K562 (cell line): ENCODE results near the gene DBT. TPM values are rescaled to one million over a fixed set of nuclear protein-coding genes. Genes with fewer than 3 reads are reported as not detected.

ENCODE experiments used
- ATAC-seq: fragments of 200-7000 bp; cut with Tn5 transposase; 3 replicates; pipeline ENCODE4 v1.9.1; 2020; ENCODE audit warnings: moderate library complexity
- BruUV-seq: library from RNA; stranded (reverse); fragments of 400-500 nt; replicated peaks from 2 replicates; lab custom pipeline; 2021; lab: Mats Ljungman, UMichigan
- CTCF ChIA-PET: fragments of 300-600 bp; formaldehyde crosslinking; extraction: SDS; loops from one replicate; lab custom pipeline; 2021; ENCODE audit warnings: low intra/inter-chr PET ratio; lab: Yijun Ruan, JAX
- POLR2A ChIA-PET: fragments of 300-600, 350-650 bp; sonication (Branson Sonifier 250); formaldehyde crosslinking; extraction: SDS; loops from one replicate; lab custom pipeline; 2021; ENCODE audit warnings: antibody characterized with exemption, inconsistent platforms; lab: Yijun Ruan, JAX
- DNase-seq, 4 experiments: peaks; one replicate each; pipeline versions ENCODE4 v3.0.0 to v3.0.0-alpha.2; 2011 to 2018; ENCODE audit warnings: low spot score in 3 of 4, mixed read lengths in 3 of 4; ENCODE audit errors: extremely low read depth in 1 of 4
- FAIRE-seq: peaks from 2 replicates; lab custom pipeline; 2011; peaks lifted over from hg19 to GRCh38; lab: Jason Lieb, UNC
- H2AFZ ChIP-seq: 2 replicates; pipeline ENCODE4 v1.6.0; 2011; ENCODE audit warnings: low read depth, low read length, control low read depth, inconsistent platforms
- H3K27ac ChIP-seq: fragments of 200-600 bp; 3 replicates; pipeline ENCODE4 v1.8.0; 2011; ENCODE audit warnings: low read depth, mild to moderate bottlenecking, control low read depth, inconsistent platforms, low read length, moderate library complexity, mixed read lengths; ENCODE audit errors: extremely low read depth
- H3K27me3 ChIP-seq, 2 experiments: fragments of 300-600 bp in 1 of 2; 2 replicates in 1 of 2; 3 replicates in 1 of 2; pipeline versions ENCODE4 v1.6.0 to v1.8.0; 2011; ENCODE audit warnings: inconsistent platforms in 2 of 2, low read length in 2 of 2, mild to moderate bottlenecking in 1 of 2, mixed read lengths in 1 of 2, moderate library complexity in 1 of 2; ENCODE audit not compliant: control insufficient read depth in 2 of 2, insufficient read depth in 2 of 2
- H3K36me3 ChIP-seq: fragments of 300-600 bp; 3 replicates; pipeline ENCODE4 v1.8.0; 2011; ENCODE audit warnings: mild to moderate bottlenecking, low read length, inconsistent platforms; ENCODE audit not compliant: control insufficient read depth, insufficient read depth
- H3K4me1 ChIP-seq, 2 experiments: fragments of 200-600 bp in 1 of 2; replicated peaks in 1 of 2; 2 replicates in 1 of 2; 3 replicates in 1 of 2; pipeline versions ENCODE4 v1.5.1 to v1.8.0; 2011; ENCODE audit warnings: inconsistent platforms in 2 of 2, low read length in 2 of 2, mild to moderate bottlenecking in 1 of 2, mixed read lengths in 1 of 2, moderate library complexity in 1 of 2; ENCODE audit not compliant: control insufficient read depth in 2 of 2, insufficient read depth in 2 of 2
- H3K4me2 ChIP-seq: 2 replicates; pipeline ENCODE4 v1.6.1; 2011; ENCODE audit warnings: low read length, control low read depth, inconsistent platforms, mixed read lengths; ENCODE audit not compliant: insufficient read depth
- H3K4me3 ChIP-seq: fragments of 200-600 bp; sonication (generic), shearing (Covaris generic); 2 replicates; pipeline ENCODE4 v1.5.1; 2016; ENCODE audit warnings: control low read depth, inconsistent platforms
- H3K79me2 ChIP-seq: fragments of 200-600 bp; 3 replicates; pipeline ENCODE4 v1.8.0; 2011; ENCODE audit warnings: low read length, inconsistent platforms; ENCODE audit not compliant: control insufficient read depth, insufficient read depth
- H3K9ac ChIP-seq, 2 experiments: 2 replicates each; pipeline versions ENCODE4 v1.6.0 to v1.6.1; 2011; ENCODE audit warnings: low read depth in 2 of 2, low read length in 2 of 2, control low read depth in 1 of 2, inconsistent platforms in 1 of 2, mild to moderate bottlenecking in 1 of 2, mixed read lengths in 1 of 2; ENCODE audit not compliant: insufficient read depth in 1 of 2
- H3K9me1 ChIP-seq: one replicate; pipeline ENCODE4 v1.6.0; 2011; ENCODE audit warnings: inconsistent platforms, mild to moderate bottlenecking, low read length, moderate library complexity; ENCODE audit not compliant: control insufficient read depth, insufficient read depth
- H3K9me3 ChIP-seq: replicated peaks from 2 replicates; pipeline ENCODE4 v1.5.1; 2011; ENCODE audit warnings: low read depth, low read length, inconsistent platforms; ENCODE audit not compliant: control insufficient read depth, insufficient read depth
- H4K20me1 ChIP-seq: replicated peaks from 2 replicates; pipeline ENCODE4 v1.6.1; 2011; ENCODE audit warnings: low read length, inconsistent platforms, mixed read lengths; ENCODE audit not compliant: control insufficient read depth, insufficient read depth
- ATF6 ChIP-seq: sonication (generic); formaldehyde crosslinking; IDR thresholded peaks from 2 replicates; pipeline ENCODE4 v1.4.0; 2020; ENCODE audit warnings: mild to moderate bottlenecking, missing genetic modification reagents
- CXXC5 ChIP-seq: fragments of 250-450 bp; sonication (Bioruptor Pico); IDR thresholded peaks from 2 replicates; pipeline ENCODE4 v1.8.0; 2022; ENCODE audit warnings: inconsistent platforms, mild to moderate bottlenecking, moderate library complexity
- HNRNPLL ChIP-seq: fragments of 200-400 bp; formaldehyde crosslinking; IDR thresholded peaks from 2 replicates; pipeline ENCODE4 v1.6.1; 2017; ENCODE audit warnings: low read length, low read depth, mild to moderate bottlenecking; ENCODE audit not compliant: poor library complexity, severe bottlenecking
- MAFK ChIP-seq: IDR thresholded peaks from 2 replicates; pipeline ENCODE4 v1.6.1; 2011; ENCODE audit warnings: low read length, improper control_type of control experiment
- PPARD ChIP-seq: fragments of 250-450 bp; sonication (Bioruptor Pico); IDR thresholded peaks from 2 replicates; pipeline ENCODE4 v1.8.0; 2022; ENCODE audit warnings: inconsistent platforms, mild to moderate bottlenecking, moderate library complexity
- RFX7 ChIP-seq: fragments of 250-450 bp; sonication (Bioruptor Pico); IDR thresholded peaks from 2 replicates; pipeline ENCODE4 v1.5.1; 2021; ENCODE audit warnings: mild to moderate bottlenecking
- SAP30 ChIP-seq: fragments of 200-600 bp; sonication (generic); IDR thresholded peaks from 2 replicates; pipeline ENCODE4 v1.6.1; 2012; ENCODE audit warnings: borderline replicate concordance, low read depth, mild to moderate bottlenecking, moderate library complexity, low read length, control low read depth, inconsistent platforms; ENCODE audit not compliant: insufficient read depth, poor library complexity, severe bottlenecking
- SMAD4 ChIP-seq: fragments of 250-450 bp; sonication (Bioruptor Pico); conservative IDR thresholded peaks from 2 replicates; pipeline ENCODE4 v1.8.0; 2021; ENCODE audit warnings: inconsistent platforms, mild to moderate bottlenecking, moderate library complexity
- ZNF57 ChIP-seq: fragments of 450-650 bp; formaldehyde crosslinking; IDR thresholded peaks from 2 replicates; pipeline ENCODE4 v1.4.0; 2020; ENCODE audit warnings: mild to moderate bottlenecking, moderate library complexity
- WGBS: fragments of 100-300 bp; shearing (Covaris generic); methylation state at CpG from one replicate; pipeline ENCODE4 v1.1.6; 2016; ENCODE audit warnings: low coverage, mixed read lengths; ENCODE audit not compliant: insufficient coverage; ENCODE audit errors: missing lambda C conversion rate; 5-methylcytosine and 5-hydroxymethylcytosine counted together
- in situ Hi-C: fragments of 300-500 bp; cut with MboI; formaldehyde crosslinking; loops from 4 replicates; pipeline ENCODE4 v1.15.0; 2018; ENCODE audit warnings: inconsistent platforms, mixed read lengths
- intact Hi-C: fragments of 100-400 bp; cut with micrococcal nuclease; formaldehyde crosslinking; loops from 2 replicates; pipeline ENCODE4 v1.14.2; 2022
- polyA plus RNA-seq, 8 experiments: library from polyadenylated mRNA; depleted of rRNA in 4 of 8; stranded (reverse) in 5 of 8; unstranded in 3 of 8; fragments of >200 nt; fragmentation: Nextera tagmentation in 2 of 8; fragmentation: Illumina TruSeq in 1 of 8; extraction: Ambion mirVana in 2 of 8; extraction: Trizol in 1 of 8; gene quantifications; 2 replicates each; pipeline versions ENCODE4 v1.2.1 to v1.2.3, GENCODE V29; 2011 to 2014; ENCODE audit warnings: inconsistent platforms in 1 of 8, missing spikeins in 1 of 8
- total RNA-seq, 7 experiments: library from RNA; depleted of rRNA in 6 of 7; stranded (reverse); fragments of >200 nt in 6 of 7; fragmentation: Illumina TruSeq in 2 of 7; extraction: Trizol in 2 of 7; gene quantifications; 2 replicates each; pipeline versions ENCODE4 v1.2.1 to v1.2.3, GENCODE V29; 2011 to 2021; ENCODE audit warnings: low replicate concordance in 1 of 7

DBT gene
- total and polyA plus RNA-seq, 9 of the 15 experiments (the other 6 are each of a cell fraction or from before 2014, with no cell fraction given) = 2.7 to 13.5 (median 7.3) TPM

GRCh38 chr1:100147875-100148274 lies 101.8 kb downstream of the DBT start:
- Histone ChIP-seq H3K27me3 (no peaks in the 10 kb centered on the region), H3K4me3 (no peak overlapping the region), H2AFZ (no peak overlapping the region), H3K4me2 (no peak overlapping the region), H3K9me1 (no peaks in the 10 kb centered on the region), H3K9ac (no peak overlapping the region), H4K20me1 (no peaks in the 10 kb centered on the region), H3K9me3 (no peaks in the 10 kb centered on the region), H3K4me1 (no peaks in the 10 kb centered on the region), H3K79me2 (no peaks in the 10 kb centered on the region), H3K36me3 (peaks cover 67% of the 10 kb centered on the region), H3K27ac (no peak overlapping the region)
- ChIA-PET CTCF (no interaction called here), POLR2A (interaction anchor here (0.7 kb wide), 1 partner anchor 238 kb away, joined by 3 read pairs; no protein-coding TSS in a partner anchor)
- ATAC-seq (no peak; the same call in 2 of the 3 replicates), FAIRE-seq (no peak), DNase-seq (peak in 1 of 4 experiments; percentile 14)
- TSS peak; percentile 20 for BruUV-seq
- in situ Hi-C loops = no loop called here
- 93% methylated on average over 4 of the region's 4 CpGs for WGBS
- intact Hi-C loops = no loop called here
- TF ChIP-seq ATF6 (no peak), MAFK (no peak), HNRNPLL (no peak), SAP30 (no peak), PPARD (CRISPR knock-in tag) (no peak), CXXC5 (CRISPR knock-in tag) (no peak), SMAD4 (no peak), ZNF57 (CRISPR knock-in tag) (no peak), RFX7 (CRISPR knock-in tag) (no peak)
